Caki2 (cell line): ENCODE measurements around the gene GGTLC3. TPM values are rescaled to one million over a fixed set of nuclear protein-coding genes. Genes with fewer than 3 reads are reported as not detected.
"Not testable (repeated sequence)": the region's sequence is repeated elsewhere in the genome, so short reads cannot be mapped to it uniquely, and the experiment has no call there.

Experiments
- DNase-seq: peaks from one replicate; pipeline ENCODE4 v3.0.0-alpha.2; 2015; ENCODE audit warnings: low read depth
- in situ Hi-C: cut with HindIII; loops from 2 replicates; pipeline ENCODE4 v1.10.0; 2016; ENCODE audit warnings: low sequenced_read_pairs, low pct_unique_long_range_greater_than_20kb, mixed read lengths
- total RNA-seq: library from RNA; depleted of rRNA; stranded (reverse); fragments of >200 nt; shearing (Covaris generic); gene quantifications from 2 replicates; pipeline ENCODE4 v1.2.3, GENCODE V29; 2014; ENCODE audit warnings: low replicate concordance; rRNA removed

Gene GGTLC3
- not detected in 2 replicates for total RNA-seq

DNA sequence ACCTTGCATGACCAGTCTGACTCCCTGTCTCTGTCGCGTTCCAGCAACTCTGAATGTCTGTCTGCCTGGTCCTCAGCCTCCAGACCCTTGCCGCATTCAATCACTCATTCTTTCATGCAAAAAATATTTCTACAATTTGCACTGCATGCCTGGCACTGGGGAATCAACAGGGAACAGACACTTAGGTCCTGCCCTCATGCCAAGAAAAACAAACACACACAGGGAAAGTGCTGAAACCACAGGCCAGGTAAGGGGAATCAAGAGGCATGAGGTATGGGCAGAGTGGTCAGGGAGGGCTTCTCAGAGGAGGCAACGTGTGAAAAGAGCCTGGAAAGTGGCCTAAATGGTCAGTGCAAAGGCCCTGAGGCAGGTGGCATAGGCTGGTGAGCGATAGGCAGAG lies at the start of gene GGTLC3:
TSS of gene GGTLC3 (minus strand) at position 101 of the 400 bp plus-strand sequence. CDS start 264 bp downstream, outside the sequence.
- in situ Hi-C loops, DNase-seq: not testable (repeated sequence)

DNA sequence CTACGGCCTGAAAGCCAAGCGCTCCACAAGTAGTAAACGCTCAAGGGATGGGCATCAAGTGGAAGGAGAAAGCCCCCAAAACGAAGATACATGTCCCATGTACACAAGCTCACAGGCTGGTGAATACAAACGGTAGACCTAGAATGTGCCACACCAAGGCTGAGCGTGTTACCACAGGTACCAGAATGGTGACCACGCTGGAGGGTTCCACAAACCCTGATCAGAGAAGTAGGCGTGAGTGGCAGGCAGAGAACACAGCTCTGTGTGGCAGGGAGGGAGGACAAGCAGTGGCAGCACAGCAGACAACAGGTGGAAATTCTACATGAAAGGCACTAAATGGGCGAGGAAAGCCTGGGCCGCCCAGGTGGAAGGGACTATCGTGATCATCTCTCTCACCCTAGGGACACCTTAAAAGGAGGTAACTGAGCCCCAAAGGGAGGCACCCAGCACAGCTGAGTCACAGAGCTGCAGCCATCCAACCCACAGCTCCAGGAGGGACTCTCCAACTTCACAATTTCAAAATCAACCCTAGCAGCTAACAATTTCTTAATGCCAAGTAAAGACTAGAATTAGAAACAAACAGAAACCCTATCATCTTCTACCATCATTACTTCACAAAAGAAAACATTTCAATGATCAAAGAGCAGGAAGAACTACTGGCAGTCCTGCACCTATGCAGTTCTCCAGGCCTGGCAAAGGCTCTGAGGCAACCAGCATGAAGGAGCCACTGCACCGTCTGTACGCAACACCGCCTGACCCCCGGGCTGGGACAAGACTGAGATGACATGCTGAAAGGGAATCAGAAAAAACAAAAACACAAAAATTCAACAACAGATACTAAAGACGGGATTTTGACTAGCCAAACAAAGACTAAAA lies 42.4 kb upstream of the GGTLC3 start:
- DNase-seq, in situ Hi-C loops: not testable (repeated sequence)

DNA sequence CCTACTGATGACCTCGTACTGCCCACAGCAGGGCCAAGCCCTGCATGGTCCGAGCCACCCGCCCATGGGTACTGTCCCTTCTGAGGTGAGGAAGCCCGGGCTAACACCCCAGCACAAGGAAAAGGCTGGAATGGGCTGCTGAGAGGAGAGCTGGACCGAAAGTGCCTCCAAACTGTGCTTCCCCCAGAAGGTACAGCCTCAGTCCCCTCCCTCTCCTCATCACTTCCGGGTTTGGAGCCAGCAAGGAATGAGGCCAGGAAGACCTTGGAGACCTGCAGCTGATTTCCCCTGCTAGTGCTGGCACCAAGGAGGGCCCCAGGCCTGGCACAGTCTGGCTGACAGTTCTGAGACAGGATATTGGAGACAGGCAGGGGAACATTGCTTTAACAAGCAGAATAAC lies 41.0 kb upstream of the GGTLC3 start:
- in situ Hi-C loops, DNase-seq: not testable (repeated sequence)

DNA sequence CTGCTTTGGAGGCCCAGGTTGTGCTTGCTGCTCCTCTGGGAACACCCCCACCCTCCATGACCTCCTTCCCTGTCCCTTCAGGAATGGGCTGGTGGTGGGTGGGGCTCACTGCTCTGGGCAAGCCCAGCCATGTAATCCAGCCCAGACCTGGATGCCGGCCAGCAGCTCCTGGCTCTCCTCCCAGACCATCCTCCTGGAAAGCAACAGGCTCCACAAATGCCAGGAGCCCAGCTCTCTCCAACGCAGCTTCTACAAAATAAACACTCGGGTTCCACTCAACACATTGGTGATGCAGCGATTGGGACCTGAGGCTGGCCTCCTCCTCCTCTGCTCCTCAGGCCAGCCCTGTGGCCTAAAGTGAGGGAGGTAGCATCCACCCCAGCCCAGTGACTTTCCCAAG lies 40.6 kb upstream of the GGTLC3 start:
- in situ Hi-C loops, DNase-seq: not testable (repeated sequence)

DNA sequence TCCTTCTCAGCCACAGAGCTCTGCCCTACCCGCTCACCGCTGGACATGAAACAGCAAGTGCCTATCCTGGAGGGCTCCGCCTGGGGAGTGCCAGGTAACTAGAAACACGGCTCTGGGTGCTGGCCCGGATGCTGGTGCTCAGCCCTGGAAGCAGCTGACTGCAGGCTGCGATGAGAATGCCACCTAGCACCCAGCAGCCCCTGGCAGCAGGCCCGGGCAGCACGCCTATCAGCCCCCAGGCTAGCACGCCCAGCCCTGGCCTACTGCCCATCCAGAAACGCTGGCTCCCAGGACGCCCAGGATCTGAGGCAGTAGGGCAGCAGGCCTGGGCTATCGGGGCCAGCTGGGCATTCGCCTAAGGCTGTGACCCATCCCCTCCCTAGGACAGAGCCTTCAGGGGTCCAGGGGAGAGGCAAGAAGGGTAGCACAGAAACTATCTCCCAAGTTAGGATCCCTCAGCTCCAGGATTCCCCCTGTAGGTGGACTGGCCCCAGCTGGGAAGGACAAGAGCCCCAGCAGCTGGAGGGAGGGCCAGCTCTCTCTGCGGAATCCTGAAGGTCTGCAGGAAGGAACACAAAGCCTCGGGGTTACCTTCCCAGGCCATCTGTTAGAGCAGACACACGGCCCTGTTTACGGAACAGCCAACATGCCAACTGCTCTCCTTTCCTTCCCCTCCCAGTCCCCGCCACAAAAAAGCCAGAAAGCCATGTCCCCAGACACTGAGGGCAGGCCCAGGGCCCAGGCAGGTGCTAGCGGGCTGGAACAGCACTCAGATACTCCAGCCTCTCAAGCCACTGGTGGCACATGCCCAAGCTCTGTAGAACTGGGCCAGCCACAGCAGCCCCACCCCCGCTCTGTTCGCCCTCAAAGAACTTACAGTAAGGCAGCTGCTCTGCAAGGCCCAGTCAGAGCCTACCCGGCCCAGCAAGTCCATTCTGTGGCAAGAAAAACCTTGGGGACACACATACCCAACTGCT lies 36.6 kb upstream of the GGTLC3 start:
- DNase-seq, in situ Hi-C loops: not testable (repeated sequence)

DNA sequence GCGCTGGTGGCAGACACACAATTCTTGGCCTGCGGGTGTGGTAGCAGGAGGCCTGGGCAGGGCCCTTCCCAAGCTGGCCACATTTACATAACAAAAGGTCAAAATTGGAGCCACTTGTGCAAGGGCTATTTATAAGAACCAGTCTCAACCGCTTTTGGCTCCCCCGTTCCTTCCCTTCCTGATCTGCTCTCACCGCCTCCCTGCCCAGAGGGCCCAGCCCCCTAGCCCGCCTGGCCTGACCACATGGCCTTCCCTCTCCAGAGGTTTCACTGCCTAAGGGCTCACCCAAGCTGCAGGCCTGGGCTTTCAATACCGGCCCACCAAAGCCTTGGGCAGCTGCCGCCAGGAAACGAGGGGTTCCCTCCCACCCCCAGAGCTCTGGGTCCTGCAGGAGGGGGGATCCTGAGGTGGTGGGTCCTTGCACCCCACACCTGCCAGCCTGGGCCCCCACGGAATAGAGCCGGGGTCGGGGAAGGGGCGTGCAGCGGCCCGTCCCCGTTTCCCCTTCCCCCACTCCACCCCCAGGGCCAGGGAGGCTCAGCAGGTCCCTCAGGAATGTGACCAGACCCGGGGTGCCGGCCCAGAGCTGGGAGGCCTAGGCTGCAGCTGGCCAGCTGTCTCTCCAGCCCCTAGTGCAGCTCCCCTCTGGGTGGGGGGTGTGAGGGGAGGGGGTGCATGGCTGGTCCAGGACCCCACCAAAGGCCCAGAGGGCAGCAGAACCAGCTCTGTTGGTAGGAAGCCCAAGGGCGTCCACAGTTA lies 35.1 kb upstream of the GGTLC3 start:
- in situ Hi-C loops, DNase-seq: not testable (repeated sequence)

DNA sequence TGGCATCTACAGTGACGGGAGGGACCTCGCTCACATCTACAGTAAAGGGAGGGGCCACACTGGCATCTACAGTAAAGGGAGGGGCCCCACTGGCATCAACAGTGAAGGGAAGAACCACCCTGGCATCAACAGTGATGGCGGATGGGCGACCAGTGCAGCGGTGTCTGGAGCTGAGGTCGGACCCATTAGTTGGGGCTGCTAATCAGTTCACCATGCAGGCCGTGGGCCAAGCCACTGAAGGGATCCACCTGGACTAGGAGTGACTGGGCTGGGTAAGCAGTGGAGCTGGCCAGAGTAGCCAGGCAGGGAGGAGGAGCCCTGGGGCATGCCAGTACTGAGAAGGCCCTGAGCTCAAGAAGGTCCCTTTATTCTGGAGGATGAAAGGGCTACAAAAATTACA lies 33.1 kb upstream of the GGTLC3 start:
- in situ Hi-C loops, DNase-seq: not testable (repeated sequence)

DNA sequence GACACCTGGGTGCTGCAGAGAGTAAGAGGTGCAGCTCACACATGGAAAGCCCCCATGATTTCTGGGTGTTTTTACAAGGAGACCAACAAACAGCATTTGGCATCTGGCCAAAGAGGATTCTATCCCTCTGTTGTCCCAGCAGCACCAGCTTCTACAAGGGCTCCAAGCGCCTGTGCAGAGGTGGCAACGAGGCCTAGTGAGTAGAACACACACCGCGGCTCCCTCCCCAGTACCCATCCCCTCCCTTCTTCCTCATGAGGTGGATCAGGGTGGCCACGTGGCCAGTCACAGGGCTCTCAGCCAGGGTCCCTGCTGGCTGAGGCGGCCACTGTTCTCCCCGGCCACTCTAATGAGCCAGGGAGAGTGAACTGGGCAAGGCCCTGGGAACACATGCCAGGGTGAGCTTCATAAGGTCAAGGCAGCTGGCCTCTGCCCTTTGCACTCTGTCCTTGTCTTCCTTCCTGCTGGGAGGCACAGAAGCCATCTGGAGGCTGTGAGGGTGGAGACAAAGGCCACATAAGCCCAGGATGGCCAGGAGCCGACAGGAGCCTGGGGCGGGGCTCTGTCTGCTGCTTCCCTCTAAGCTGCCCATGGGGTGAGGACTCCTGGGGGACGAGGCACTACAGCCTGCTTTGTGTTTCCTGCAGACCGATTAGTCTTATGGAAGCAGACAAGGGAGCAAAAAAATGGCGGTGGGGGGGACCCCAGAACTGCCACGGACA lies 31.7 kb upstream of the GGTLC3 start:
- DNase-seq, in situ Hi-C loops: not testable (repeated sequence)

DNA sequence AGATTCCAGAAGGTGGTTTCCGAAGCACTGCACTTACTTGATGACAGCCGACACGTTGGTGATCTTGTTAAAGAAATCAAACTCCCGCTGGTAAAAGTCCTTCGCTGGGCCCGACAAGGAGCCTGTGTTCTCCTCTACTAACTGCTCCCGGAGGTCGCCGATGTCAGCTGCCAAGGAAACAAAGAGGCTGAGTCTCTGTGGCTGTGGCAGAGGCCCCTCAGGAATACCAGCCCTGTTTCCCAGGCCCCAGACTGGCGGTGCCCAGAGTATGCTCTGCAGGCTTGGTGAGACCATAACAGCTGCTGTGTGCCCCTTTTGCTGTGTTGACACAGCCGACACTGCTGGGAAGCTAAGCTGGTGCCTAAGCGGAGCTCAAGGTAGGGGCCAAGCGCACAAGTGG lies 26.7 kb upstream of the GGTLC3 start:
- in situ Hi-C loops, DNase-seq: not testable (repeated sequence)

DNA sequence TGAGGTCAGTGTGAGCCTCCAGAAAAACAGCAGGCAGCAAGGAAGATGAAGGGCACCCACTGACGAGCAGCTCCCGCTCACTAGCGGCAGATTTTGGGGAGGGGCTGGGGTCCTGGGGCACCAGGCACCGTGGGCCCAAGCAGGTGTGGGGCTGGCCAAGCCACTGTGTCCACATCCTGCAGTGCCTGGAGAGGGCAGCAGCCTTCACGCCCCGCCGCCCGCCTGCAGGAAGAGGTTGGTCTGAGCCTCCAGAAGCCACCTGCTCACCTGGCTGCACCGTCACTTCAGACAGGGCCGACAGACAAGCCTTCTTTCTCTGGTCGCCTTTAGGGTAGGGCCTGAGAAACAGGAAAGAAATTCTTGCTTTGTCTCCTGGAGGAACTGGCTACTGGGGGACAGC lies 25.4 kb upstream of the GGTLC3 start:
- in situ Hi-C loops, DNase-seq: not testable (repeated sequence)

DNA sequence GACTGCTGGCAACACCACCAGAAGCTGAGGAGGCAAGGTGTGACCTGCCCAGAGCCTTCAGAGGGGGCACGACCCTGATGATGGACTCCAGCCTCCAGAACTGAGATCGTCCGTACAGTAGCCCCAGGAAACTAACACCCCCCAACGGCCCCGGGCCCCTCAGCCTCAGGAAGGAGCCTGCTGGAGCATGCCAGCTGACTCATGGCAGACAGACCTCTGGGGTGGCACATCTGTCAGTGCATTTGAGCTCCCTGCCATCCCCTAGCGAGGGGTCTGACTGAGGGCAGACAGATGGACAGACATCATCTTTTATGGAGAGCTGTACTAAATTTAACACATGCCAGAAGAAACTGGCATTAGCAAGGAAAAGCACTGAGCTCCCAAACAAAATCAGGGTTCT lies 22.0 kb upstream of the GGTLC3 start:
- DNase-seq, in situ Hi-C loops: not testable (repeated sequence)

DNA sequence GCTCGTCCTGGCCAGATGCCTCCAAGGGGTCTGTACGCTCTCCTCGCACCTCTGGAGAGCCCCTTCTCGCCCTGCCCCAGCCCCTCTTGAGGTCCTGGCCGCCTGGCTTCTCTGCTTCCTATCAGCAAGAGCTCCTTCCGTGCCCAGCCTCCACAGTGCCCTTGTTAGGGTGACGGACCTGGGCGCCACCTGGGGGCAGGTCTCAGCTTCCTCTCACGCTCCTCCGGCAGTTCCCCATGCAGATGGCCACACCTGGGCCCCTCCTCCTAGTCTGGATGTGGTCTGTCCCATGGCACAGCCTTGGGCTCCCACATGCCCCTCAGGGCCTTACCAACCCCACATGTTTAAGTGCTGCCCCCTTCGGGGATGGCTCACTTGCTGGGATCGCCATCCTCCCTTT lies 16.4 kb upstream of the GGTLC3 start:
- in situ Hi-C loops, DNase-seq: not testable (repeated sequence)

DNA sequence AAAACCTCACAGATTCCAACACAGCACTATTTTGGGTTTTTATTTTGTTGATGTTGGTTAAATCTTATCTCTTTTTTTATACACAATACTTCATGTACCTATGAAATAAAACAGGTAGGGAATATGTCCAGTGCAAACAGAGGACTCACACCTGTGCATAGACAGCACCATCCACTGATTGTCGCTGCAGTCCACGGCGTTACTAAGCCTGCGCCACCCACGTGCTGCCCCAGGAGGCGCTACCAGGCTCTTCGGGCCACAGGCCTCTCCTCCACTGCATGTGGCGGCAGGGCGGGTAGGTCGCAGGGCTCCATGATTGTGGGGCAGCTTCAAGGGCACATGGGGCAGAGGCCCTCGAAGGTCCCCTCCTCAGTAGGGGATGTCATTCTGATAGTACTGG lies 15.7 kb upstream of the GGTLC3 start:
- DNase-seq, in situ Hi-C loops: not testable (repeated sequence)

DNA sequence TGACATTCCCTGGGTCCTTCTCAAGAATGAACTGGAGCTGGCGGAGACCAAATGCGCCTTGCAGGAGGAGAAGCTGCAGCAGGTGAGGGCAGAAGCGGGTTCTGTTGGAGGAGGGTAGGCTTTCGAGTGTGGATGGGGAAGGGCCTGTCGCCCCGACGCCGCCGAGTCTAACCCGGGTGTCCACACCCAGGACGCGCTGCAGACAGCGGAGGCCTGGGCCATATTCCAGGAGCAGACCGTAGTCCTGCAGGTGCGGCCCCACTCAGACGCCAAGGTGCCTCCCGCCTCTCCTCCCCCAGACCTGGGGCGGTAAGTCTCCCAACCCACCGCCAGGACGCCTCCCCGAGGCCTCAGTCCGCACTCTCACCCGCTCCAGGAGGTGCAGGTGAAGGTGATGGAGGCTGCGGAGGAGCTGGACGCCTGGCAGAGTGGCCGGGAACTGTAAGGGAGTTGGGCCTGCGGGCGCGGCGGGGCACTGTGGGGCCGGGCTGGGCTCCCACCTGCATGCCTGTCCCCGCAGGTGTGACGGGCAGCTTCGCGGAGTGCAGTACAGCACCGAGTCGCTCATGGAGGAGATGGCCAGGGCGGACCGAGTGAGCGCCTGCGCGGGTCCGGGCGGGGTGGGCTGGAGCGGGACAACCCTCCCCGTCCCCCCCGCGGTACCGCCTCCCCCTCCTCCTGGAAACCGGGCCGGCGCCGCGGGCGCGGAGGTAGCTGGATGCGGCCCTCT lies 11.6 kb upstream of the GGTLC3 start:
- in situ Hi-C loops, DNase-seq: not testable (repeated sequence)

DNA sequence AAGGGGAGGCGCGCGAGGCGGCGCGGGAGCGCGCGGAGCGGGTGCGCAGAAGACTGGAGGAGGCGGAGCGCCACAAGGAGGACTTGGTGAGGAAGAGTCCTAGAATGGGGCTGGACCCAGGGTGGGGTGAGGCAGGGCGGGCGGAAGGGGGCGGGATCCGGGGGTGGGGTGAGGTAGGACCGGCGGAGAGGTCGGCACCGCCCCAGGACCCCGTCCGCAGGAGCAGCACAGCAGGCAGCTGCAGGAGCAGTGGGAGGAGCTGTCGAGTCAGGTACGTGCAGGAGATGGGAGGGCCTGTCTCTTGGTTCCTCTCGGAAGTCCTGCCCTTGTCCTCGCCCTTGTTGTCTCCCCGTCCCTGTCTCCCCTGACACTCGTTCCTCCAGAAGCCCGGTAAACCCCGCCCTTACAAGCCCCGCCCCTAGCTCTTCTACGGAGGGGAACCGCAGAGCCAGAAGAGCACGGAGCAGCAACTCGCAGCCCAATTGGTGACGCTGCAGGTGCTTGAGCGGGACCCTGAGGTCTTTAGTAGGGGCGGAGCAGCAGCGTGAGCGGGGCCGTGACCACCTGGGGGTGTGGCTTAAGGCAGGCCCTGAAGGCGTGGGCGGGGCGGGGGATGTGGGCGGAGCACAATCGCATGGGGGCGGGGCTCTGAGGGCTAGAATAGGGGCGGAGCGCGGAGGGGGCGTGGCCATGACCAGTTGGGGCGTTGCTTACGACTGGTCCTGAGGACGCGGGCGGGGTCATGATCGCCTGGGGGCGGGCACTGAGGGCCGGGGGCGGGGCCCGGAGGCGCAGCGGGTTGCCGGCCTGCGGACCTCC lies 10.8 kb upstream of the GGTLC3 start:
- in situ Hi-C loops = not testable (repeated sequence)

More for the DNA sequence above, 10.8 kb upstream of the GGTLC3 start:
- DNase-seq = not testable (repeated sequence)
